Gastrocnemius medialis (tissue), 4 donors: ENCODE results near the gene POU3F1. TPM values are rescaled to one million over a fixed set of nuclear protein-coding genes. Genes with fewer than 3 reads are reported as not detected.

Source experiments
- ATAC-seq, 2 donors: fragments of 150-250 bp; one replicate each; pipeline ENCODE4 v1.9.1; 2016
- DNase-seq, 2 donors: peaks; one replicate each; pipeline ENCODE4 v3.0.0-alpha.2; 2019
- H3K27ac ChIP-seq, 4 donors: fragments of 200-600 bp; sonication (generic); 1 replicate in 1 of 4; 2 replicates in 3 of 4; pipeline ENCODE4 v1.5.1; 2016 to 2018; ENCODE audit warnings: mild to moderate bottlenecking in 2 of 4, moderate library complexity in 1 of 4
- H3K27me3 ChIP-seq, 3 donors: fragments of 200-600 bp; sonication (generic) in 2 of 3; 1 replicate in 1 of 3; 2 replicates in 2 of 3; pipeline versions ENCODE4 v1.5.1 to v1.6.0; 2016 to 2019; ENCODE audit warnings: mild to moderate bottlenecking in 1 of 3, moderate library complexity in 1 of 3
- H3K36me3 ChIP-seq, 2 donors: fragments of 200-600 bp; sonication (generic) in 1 of 2; one replicate each; pipeline ENCODE4 v1.5.1; 2017 to 2018
- H3K4me1 ChIP-seq, 2 donors: fragments of 200-600 bp; sonication (generic) in 1 of 2; one replicate each; pipeline ENCODE4 v1.5.1; 2016 to 2017; ENCODE audit warnings: mild to moderate bottlenecking in 2 of 2
- H3K4me3 ChIP-seq, 4 donors: fragments of 200-600 bp; sonication (generic) in 3 of 4; 1 replicate in 1 of 4; 2 replicates in 3 of 4; pipeline ENCODE4 v1.5.1; 2016 to 2019; ENCODE audit warnings: mild to moderate bottlenecking in 2 of 4
- H3K9me3 ChIP-seq, 3 donors: fragments of 200-600 bp; sonication (generic) in 2 of 3; 1 replicate in 1 of 3; 2 replicates in 2 of 3; pipeline ENCODE4 v1.5.1; 2016 to 2019
- POLR2A ChIP-seq, 2 donors: fragments of 450-650 bp; IDR thresholded peaks; one replicate each; pipeline ENCODE4 v1.6.1; 2017; ENCODE audit warnings: antibody characterized with exemption in 2 of 2, mild to moderate bottlenecking in 2 of 2, moderate library complexity in 2 of 2
- in situ Hi-C, 4 donors: fragments of 200-750 bp; cut with MboI; loops; one replicate each; pipeline versions ENCODE4 v1.15.0 to v1.8.0; 2017; ENCODE audit warnings: low sequenced_read_pairs in 4 of 4
- intact Hi-C: fragments of 100-400 bp; cut with DNase I; formaldehyde crosslinking; loops from one replicate; pipeline ENCODE4 v1.15.1; 2023; ENCODE audit warnings: low total_unique reads
- total RNA-seq, 4 donors: library from RNA; depleted of rRNA; stranded (reverse); fragments of >200 nt; gene quantifications; one replicate each; pipeline versions ENCODE4 v1.1.0 to v1.2.3, GENCODE V29; 2016
- TF ChIP-seq, protein P1 (sequence below), 5 experiments: fragments of 450-650 bp in 3 of 5; fragments of 200-600 bp in 2 of 5; sonication (generic) in 2 of 5; IDR thresholded peaks in 4 of 5; conservative IDR thresholded peaks in 1 of 5; 1 replicate in 4 of 5; 2 replicates in 1 of 5; pipeline ENCODE4 v1.5.1; 2016 to 2019; ENCODE audit warnings: antibody characterized with exemption in 5 of 5, mild to moderate bottlenecking in 3 of 5, moderate library complexity in 3 of 5

Gene POU3F1
- total RNA-seq: 1 to 10 TPM in 1 of 4 donors, under 1 TPM in 3; 0.13 to 2.3 (median 0.69) TPM

DNA sequence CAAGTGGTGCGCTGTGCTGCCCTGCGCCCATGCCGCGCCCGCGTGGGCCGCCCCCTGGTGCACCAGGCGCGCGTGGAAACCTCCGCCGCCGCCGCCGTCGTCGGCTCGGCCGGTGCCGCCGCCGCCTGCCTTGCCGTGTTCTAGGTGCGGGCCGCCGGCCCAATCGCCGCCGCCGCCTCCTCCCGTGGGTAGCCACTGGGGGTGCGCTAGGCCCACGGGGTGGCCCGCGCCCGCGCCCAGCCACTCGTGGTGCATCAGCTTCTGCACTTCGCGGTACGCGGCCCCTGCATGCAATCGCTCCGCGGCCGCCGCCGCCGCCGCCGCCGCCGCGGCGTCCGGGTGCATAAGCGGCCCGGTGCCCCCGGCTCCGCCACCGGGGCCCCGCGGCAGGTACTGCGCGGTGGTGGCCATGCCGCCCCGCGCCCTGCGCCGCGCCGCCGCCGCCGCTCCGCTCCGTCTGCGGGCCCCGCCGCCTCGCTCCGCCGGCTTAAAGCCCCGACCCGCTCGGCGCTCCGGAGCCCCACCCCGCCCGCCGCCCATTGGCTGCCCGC, at the start of gene POU3F1:
TSS of gene POU3F1 (minus strand) at position 461 of the 551 bp plus-strand sequence. CDS start at position 411, 50 bp downstream.
- Histone ChIP-seq H3K9me3 (no peaks in the 10 kb centered on the region), H3K27me3 (peaks cover 40 to 45% (median 42%) of the 10 kb centered on the region in 3 donors), H3K27ac (peak within 1 kb of the TSS; percentile 61 to 72 (median 64)), H3K4me1 (peaks cover 17 to 24% of the 10 kb centered on the region in 2 donors), H3K36me3 (no peaks in the 10 kb centered on the region), H3K4me3 (peak within 1 kb of the TSS; percentile 68 to 88 (median 80))
- intact Hi-C loops (loop anchor here (2.0 kb wide), 1 partner anchor 56 kb away; the partner anchor contains the start of gene SF3A3), in situ Hi-C loops (no loop called here)
- peak; percentile 27 to 51 for TF ChIP-seq POLR2A (IDR thresholded peaks at IDR 0.05)
- TF ChIP-seq, protein P1, sequence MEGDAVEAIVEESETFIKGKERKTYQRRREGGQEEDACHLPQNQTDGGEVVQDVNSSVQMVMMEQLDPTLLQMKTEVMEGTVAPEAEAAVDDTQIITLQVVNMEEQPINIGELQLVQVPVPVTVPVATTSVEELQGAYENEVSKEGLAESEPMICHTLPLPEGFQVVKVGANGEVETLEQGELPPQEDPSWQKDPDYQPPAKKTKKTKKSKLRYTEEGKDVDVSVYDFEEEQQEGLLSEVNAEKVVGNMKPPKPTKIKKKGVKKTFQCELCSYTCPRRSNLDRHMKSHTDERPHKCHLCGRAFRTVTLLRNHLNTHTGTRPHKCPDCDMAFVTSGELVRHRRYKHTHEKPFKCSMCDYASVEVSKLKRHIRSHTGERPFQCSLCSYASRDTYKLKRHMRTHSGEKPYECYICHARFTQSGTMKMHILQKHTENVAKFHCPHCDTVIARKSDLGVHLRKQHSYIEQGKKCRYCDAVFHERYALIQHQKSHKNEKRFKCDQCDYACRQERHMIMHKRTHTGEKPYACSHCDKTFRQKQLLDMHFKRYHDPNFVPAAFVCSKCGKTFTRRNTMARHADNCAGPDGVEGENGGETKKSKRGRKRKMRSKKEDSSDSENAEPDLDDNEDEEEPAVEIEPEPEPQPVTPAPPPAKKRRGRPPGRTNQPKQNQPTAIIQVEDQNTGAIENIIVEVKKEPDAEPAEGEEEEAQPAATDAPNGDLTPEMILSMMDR (IDR thresholded peaks at IDR 0.05 in 4 of 5, conservative IDR thresholded peaks at IDR 0.05 in 1 of 5): peak in 1 of 5 experiments; percentile 15
- DNase-seq (no peak), ATAC-seq (peak; percentile 3 to 6)

DNA sequence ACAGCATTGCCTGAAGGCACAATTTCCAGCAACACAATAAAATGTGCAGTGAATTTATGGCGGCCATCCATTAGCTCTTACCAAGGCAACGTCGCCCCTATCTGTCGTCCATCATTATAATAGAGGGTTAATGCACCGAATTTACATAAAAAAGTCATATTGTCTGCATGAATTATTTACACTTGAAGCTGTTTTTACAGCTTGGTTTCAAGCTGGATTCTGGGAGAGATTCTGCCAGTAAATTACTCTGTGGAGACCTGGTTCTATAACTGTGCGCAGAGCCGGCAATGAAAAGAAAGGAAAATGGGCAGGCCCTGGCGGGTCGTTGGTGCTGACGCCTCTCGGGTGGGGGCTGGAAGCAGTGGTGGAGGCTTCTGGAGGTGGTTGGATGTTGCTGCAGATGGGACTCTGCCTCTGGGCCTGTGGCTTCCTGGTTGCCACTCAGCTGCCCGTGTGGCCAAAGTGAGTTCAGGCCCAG, 48.9 kb upstream of the POU3F1 start:
- H3K4me1 ChIP-seq: no peaks in the 10 kb centered on the region
- H3K4me3 ChIP-seq: no peak overlapping the region
- H3K36me3 ChIP-seq: no peaks in the 10 kb centered on the region
- intact Hi-C loops (no loop called here), in situ Hi-C loops (no loop called here)
- peaks cover 0 to 3% (median 0%) of the 10 kb centered on the region in 3 donors for H3K27me3 ChIP-seq
- no peaks in the 10 kb centered on the region for H3K9me3 ChIP-seq
- no peak for DNase-seq
- H3K27ac ChIP-seq: no peak overlapping the region
- TF ChIP-seq, protein P1 (IDR thresholded peaks at IDR 0.05 in 4 of 5, conservative IDR thresholded peaks at IDR 0.05 in 1 of 5): no peak
- no peak for TF ChIP-seq POLR2A (IDR thresholded peaks at IDR 0.05)
- ATAC-seq: no peak

DNA sequence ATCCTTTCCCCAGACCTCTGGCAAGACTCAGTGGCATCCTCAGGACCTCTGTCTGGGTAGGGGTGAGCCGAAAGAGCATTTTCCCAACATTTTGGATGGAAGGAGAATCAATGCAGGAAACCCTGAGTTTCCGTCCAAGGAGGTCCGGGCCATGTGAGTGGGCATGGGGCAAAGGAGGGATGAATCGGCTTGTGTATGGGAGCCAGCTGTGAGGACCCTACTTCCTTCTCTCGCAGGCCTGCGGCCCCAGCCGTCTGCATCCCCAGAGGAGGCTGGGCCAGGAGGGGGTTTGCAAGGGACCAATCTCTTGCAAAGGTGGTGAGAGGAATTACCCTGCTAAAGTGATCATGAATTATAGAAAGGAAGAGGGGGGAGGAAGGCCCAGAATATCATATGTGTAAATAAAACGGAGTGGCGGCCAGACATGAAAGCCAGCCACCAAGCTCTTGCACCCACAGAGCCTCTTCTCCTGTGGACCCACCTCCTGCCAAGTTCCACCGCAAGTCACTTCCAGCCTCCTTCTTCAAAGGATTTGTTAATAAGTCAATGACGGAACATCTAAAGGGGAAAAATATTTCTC, 48.2 kb upstream of the POU3F1 start:
- no peak for TF ChIP-seq POLR2A (IDR thresholded peaks at IDR 0.05)
- TF ChIP-seq, protein P1 (IDR thresholded peaks at IDR 0.05 in 4 of 5, conservative IDR thresholded peaks at IDR 0.05 in 1 of 5): no peak
- Histone ChIP-seq H3K4me3 (no peak overlapping the region), H3K9me3 (no peaks in the 10 kb centered on the region), H3K4me1 (no peaks in the 10 kb centered on the region), H3K36me3 (no peaks in the 10 kb centered on the region), H3K27me3 (peaks cover 0 to 3% (median 0%) of the 10 kb centered on the region in 3 donors), H3K27ac (no peak overlapping the region)
- DNase-seq: no peak
- intact Hi-C loops (no loop called here), in situ Hi-C loops (no loop called here)
- no peak for ATAC-seq

DNA sequence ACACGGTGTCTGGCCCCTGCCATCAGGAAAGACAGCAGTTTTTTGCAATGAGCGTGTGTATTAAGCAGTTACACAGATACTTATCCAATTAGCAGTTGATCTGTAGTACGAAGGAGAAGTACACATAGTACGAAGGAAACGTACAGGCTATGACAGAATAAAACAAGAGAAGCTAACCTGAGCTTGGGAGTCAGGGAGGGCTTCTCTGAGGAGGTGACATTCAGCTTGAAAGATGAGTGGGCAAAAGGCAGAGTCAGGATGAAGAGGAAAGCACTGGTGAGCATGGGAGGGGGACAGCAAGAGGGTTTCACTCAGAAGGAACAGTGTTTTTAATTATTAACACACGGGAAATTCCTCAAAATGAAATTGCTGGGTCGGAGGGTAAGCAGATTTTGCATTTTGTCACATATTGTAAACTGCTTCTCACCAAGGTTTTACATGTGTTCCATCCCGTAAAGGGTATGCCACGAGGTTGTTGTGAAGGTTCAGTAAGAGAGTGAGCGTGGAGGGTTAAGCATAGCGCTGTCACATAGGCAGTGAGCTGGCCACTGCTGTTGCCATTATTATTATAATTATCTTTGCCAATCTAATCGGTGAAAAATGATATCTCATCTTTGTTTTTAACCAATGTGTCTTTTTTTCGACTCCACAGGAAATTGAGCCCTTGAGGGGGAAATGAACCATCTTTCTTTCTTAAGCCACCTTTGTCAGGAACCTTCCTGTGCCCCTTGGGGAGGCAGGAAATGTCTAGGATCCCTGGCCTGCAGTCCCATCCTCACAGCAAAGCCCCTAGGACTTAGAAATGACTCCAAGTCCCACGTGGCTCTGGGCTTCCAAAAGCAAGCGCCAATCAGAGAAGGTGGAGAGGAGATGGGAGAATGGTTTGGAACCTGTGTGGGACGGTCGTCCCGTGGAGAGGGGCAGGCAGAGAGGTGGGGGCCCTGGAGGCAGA, 47.3 kb upstream of the POU3F1 start:
- in situ Hi-C loops: no loop called here
- no peak for ATAC-seq
- H3K9me3 ChIP-seq: no peaks in the 10 kb centered on the region
- no peak for TF ChIP-seq POLR2A (IDR thresholded peaks at IDR 0.05)
- TF ChIP-seq, protein P1 (IDR thresholded peaks at IDR 0.05 in 4 of 5, conservative IDR thresholded peaks at IDR 0.05 in 1 of 5): no peak
- no peak overlapping the region for H3K27ac ChIP-seq
- intact Hi-C loops: no loop called here
- no peak overlapping the region for H3K4me3 ChIP-seq
- H3K27me3 ChIP-seq: peaks cover 0 to 3% (median 0%) of the 10 kb centered on the region in 3 donors
- no peaks in the 10 kb centered on the region for H3K4me1 ChIP-seq
- H3K36me3 ChIP-seq: no peaks in the 10 kb centered on the region
- no peak for DNase-seq
